ENCODE results near the gene GPRASP2.

GPRASP2 gene

GRCh38 chrX:102745857-102746584, 33.8 kb downstream of the GPRASP2 start:
- DNase-seq: peak; percentile 7

GRCh38 chrX:102765217-102765616, 53.0 kb downstream of the GPRASP2 start:
- no peak for DNase-seq

GRCh38 chrX:102765809-102766208, 53.6 kb downstream of the GPRASP2 start:
- no peak for DNase-seq

- no peak for DNase-seq
These were observed 55.0 kb downstream of the GPRASP2 start for GRCh38 chrX:102767287-102767686.

Measured in activated CD4-positive, alpha-beta T cell treated with anti-CD3 and anti-CD28 coated beads for 1 hour (primary cell).